Uterus (tissue), 4 donors: ENCODE data around the gene NRXN3. TPM values are rescaled to one million over a fixed set of nuclear protein-coding genes. Genes with fewer than 3 reads are reported as not detected.

Source experiments
- DNase-seq, 2 donors: peaks; one replicate each; pipeline ENCODE4 v3.0.0-alpha.2; 2019 to 2020
- H3K27ac ChIP-seq, 2 donors: fragments of 200-600 bp; sonication (generic); 1 replicate in 1 of 2; 2 replicates in 1 of 2; pipeline ENCODE4 v1.5.1; 2016 to 2018
- H3K27me3 ChIP-seq, 2 donors: fragments of 200-600 bp; sonication (generic); one replicate each; pipeline ENCODE4 v1.5.1; 2018 to 2019; ENCODE audit warnings: control low read depth in 1 of 2
- H3K36me3 ChIP-seq, 2 donors: fragments of 200-600 bp; sonication (generic); one replicate each; pipeline ENCODE4 v1.5.1; 2019; ENCODE audit warnings: control low read depth in 1 of 2
- H3K4me1 ChIP-seq, 2 donors: fragments of 200-600 bp; sonication (generic); one replicate each; pipeline ENCODE4 v1.5.1; 2018 to 2019; ENCODE audit warnings: control low read depth in 1 of 2
- H3K4me3 ChIP-seq, 2 donors: fragments of 200-600 bp; sonication (generic); 1 replicate in 1 of 2; 2 replicates in 1 of 2; pipeline ENCODE4 v1.5.1; 2018 to 2019; ENCODE audit warnings: mild to moderate bottlenecking in 1 of 2
- H3K9me3 ChIP-seq, 2 donors: fragments of 200-600 bp; sonication (generic); one replicate each; pipeline ENCODE4 v1.5.1; 2019; ENCODE audit warnings: control low read depth in 1 of 2
- CTCF ChIP-seq, 4 experiments: fragments of 200-600 bp in 2 of 4; fragments of 450-650 bp in 2 of 4; sonication (generic) in 2 of 4; IDR thresholded peaks; one replicate each; pipeline ENCODE4 v1.5.1; 2016 to 2019; ENCODE audit warnings: antibody characterized with exemption in 4 of 4, mild to moderate bottlenecking in 2 of 4, moderate library complexity in 1 of 4
- POLR2A ChIP-seq, 2 donors: fragments of 450-650 bp; IDR thresholded peaks; one replicate each; pipeline ENCODE4 v1.6.1; 2016; ENCODE audit warnings: antibody characterized with exemption in 2 of 2, mild to moderate bottlenecking in 1 of 2, moderate library complexity in 1 of 2
- intact Hi-C: fragments of 100-400 bp; cut with DNase I; formaldehyde crosslinking; loops from one replicate; pipeline ENCODE4 v1.15.1; 2023; ENCODE audit warnings: low total_unique reads
- total RNA-seq, 4 donors: library from RNA; depleted of rRNA in 3 of 4; stranded (reverse); fragments of >200 nt in 3 of 4; gene quantifications; one replicate each; pipeline versions ENCODE4 v1.1.0 to v1.2.4, GENCODE V29; 2014 to 2023
- donor health status: DM: yes; HTN: yes; CAD: no.

Gene NRXN3
- total RNA-seq, 4 donors from 2014 or later = 2.9 to 17.0 (median 4.4) TPM

GRCh38 chr14:78220273-78220672, 50.1 kb downstream of the NRXN3 start:
- Histone ChIP-seq H3K9me3 (no peaks in the 10 kb centered on the region), H3K27ac (no peak overlapping the region), H3K27me3 (no peaks in the 10 kb centered on the region), H3K4me1 (no peaks in the 10 kb centered on the region), H3K4me3 (no peak overlapping the region), H3K36me3 (no peaks in the 10 kb centered on the region)
- intact Hi-C loops = no loop called here
- no peak for DNase-seq
- TF ChIP-seq CTCF (IDR thresholded peaks at IDR 0.05) = no peak

- Histone ChIP-seq H3K36me3 (no peaks in the 10 kb centered on the region), H3K27ac (no peak overlapping the region), H3K4me3 (no peak overlapping the region), H3K27me3 (no peaks in the 10 kb centered on the region), H3K9me3 (no peaks in the 10 kb centered on the region), H3K4me1 (no peaks in the 10 kb centered on the region)
- intact Hi-C loops = no loop called here
- DNase-seq = no peak
- TF ChIP-seq CTCF (IDR thresholded peaks at IDR 0.05) (no peak), POLR2A (IDR thresholded peaks at IDR 0.05) (no peak)
Observed at GRCh38 chr14:78222746-78223145, 52.6 kb downstream of the NRXN3 start.

GRCh38 chr14:78227248-78228077, 57.3 kb downstream of the NRXN3 start:
- DNase-seq = no peak
- Histone ChIP-seq H3K4me3 (no peak overlapping the region), H3K4me1 (no peaks in the 10 kb centered on the region), H3K36me3 (no peaks in the 10 kb centered on the region), H3K9me3 (no peaks in the 10 kb centered on the region), H3K27me3 (no peaks in the 10 kb centered on the region), H3K27ac (no peak overlapping the region)
- intact Hi-C loops = no loop called here
- no peak for TF ChIP-seq POLR2A (IDR thresholded peaks at IDR 0.05)
- TF ChIP-seq CTCF (IDR thresholded peaks at IDR 0.05) = no peak

GRCh38 chr14:78228702-78229327, 58.6 kb downstream of the NRXN3 start:
- Histone ChIP-seq H3K27ac (no peak overlapping the region), H3K9me3 (no peaks in the 10 kb centered on the region), H3K4me1 (no peaks in the 10 kb centered on the region), H3K36me3 (no peaks in the 10 kb centered on the region), H3K27me3 (no peaks in the 10 kb centered on the region), H3K4me3 (no peak overlapping the region)
- intact Hi-C loops = no loop called here
- no peak for DNase-seq
- TF ChIP-seq CTCF (IDR thresholded peaks at IDR 0.05) = no peak
- no peak for TF ChIP-seq POLR2A (IDR thresholded peaks at IDR 0.05)

GRCh38 chr14:78232231-78233000, 62.2 kb downstream of the NRXN3 start:
- intact Hi-C loops = no loop called here
- Histone ChIP-seq H3K4me3 (no peak overlapping the region), H3K36me3 (no peaks in the 10 kb centered on the region), H3K27ac (no peak overlapping the region), H3K4me1 (no peaks in the 10 kb centered on the region), H3K27me3 (no peaks in the 10 kb centered on the region), H3K9me3 (no peaks in the 10 kb centered on the region)
- TF ChIP-seq CTCF (IDR thresholded peaks at IDR 0.05) (no peak), POLR2A (IDR thresholded peaks at IDR 0.05) (no peak)
- no peak for DNase-seq
